HepG2 (cell line): ENCODE measurements around the gene SAP25. TPM values are rescaled to one million over a fixed set of nuclear protein-coding genes. Genes with fewer than 3 reads are reported as not detected.
A peak's percentile ranks its signal among the peaks of the same experiment; 100 is the strongest.

Source experiments
- ASH2L ChIP-seq: fragments of 300-600, 200-600 bp; sonication (generic); IDR thresholded peaks from 2 replicates; pipeline ENCODE4 v1.7.0; 2017; ENCODE audit warnings: low read depth, mild to moderate bottlenecking, moderate library complexity, mixed read lengths, low read length; ENCODE audit not compliant: insufficient read length
- DMAP1 ChIP-seq: IDR thresholded peaks from 2 replicates; pipeline ENCODE4 v1.6.1; 2016
- ERF ChIP-seq: IDR thresholded peaks from 2 replicates; pipeline ENCODE4 v1.6.1; 2018; ENCODE audit warnings: missing biosample characterization, missing genetic modification reagents
- HMGXB4 ChIP-seq, 2 experiments: sonication (generic) in 1 of 2; formaldehyde crosslinking in 1 of 2; IDR thresholded peaks; 2 replicates each; pipeline versions ENCODE4 v1.4.0 to v1.6.1; 2018 to 2020; ENCODE audit warnings: missing genetic modification reagents in 2 of 2, borderline replicate concordance in 1 of 2, low read depth in 1 of 2, mild to moderate bottlenecking in 1 of 2, missing biosample characterization in 1 of 2
- HOXA3 ChIP-seq: sonication (generic); formaldehyde crosslinking; IDR thresholded peaks from 2 replicates; pipeline ENCODE4 v1.5.0; 2020; ENCODE audit warnings: missing genetic modification reagents
- ISX ChIP-seq: sonication (generic); formaldehyde crosslinking; conservative IDR thresholded peaks from 2 replicates; pipeline ENCODE4 v1.5.0; 2020; ENCODE audit warnings: missing genetic modification reagents
- JDP2 ChIP-seq: sonication (generic); formaldehyde crosslinking; IDR thresholded peaks from 2 replicates; pipeline ENCODE4 v1.8.1; 2022; ENCODE audit warnings: missing genetic modification reagents, borderline replicate concordance
- KMT2B ChIP-seq: IDR thresholded peaks from 2 replicates; pipeline ENCODE4 v1.6.1; 2016; ENCODE audit warnings: missing genetic modification reagents, missing compliant biosample characterization
- MEIS2 ChIP-seq: sonication (generic); formaldehyde crosslinking; IDR thresholded peaks from 2 replicates; pipeline ENCODE4 v1.9.0; 2021; ENCODE audit warnings: mild to moderate bottlenecking, missing genetic modification reagents
- NCOA1 ChIP-seq: sonication (generic); formaldehyde crosslinking; IDR thresholded peaks from 2 replicates; pipeline ENCODE4 v1.9.0; 2021; ENCODE audit warnings: missing genetic modification reagents
- NR2C2 ChIP-seq: sonication (generic); formaldehyde crosslinking; IDR thresholded peaks from 2 replicates; pipeline ENCODE4 v1.4.0; 2020; ENCODE audit warnings: missing genetic modification reagents, mild to moderate bottlenecking, moderate library complexity, borderline replicate concordance
- POGZ ChIP-seq: sonication (generic); formaldehyde crosslinking; IDR thresholded peaks from 2 replicates; pipeline ENCODE4 v1.4.0; 2020; ENCODE audit warnings: mild to moderate bottlenecking, missing genetic modification reagents
- REPIN1 ChIP-seq: sonication (generic); formaldehyde crosslinking; IDR thresholded peaks from 2 replicates; pipeline ENCODE4 v1.8.0; 2022; ENCODE audit warnings: missing genetic modification reagents, low read depth, mild to moderate bottlenecking, borderline replicate concordance
- TCF7L2 ChIP-seq: IDR thresholded peaks from 2 replicates; pipeline ENCODE4 v1.6.1; 2011; ENCODE audit warnings: mild to moderate bottlenecking, low read depth, low read length, moderate library complexity
- TMF1 ChIP-seq: sonication (generic); formaldehyde crosslinking; IDR thresholded peaks from 2 replicates; pipeline ENCODE4 v1.8.1; 2022; ENCODE audit warnings: low read depth, missing genetic modification reagents
- WIZ ChIP-seq: sonication (generic); formaldehyde crosslinking; IDR thresholded peaks from 2 replicates; pipeline ENCODE4 v1.5.1; 2020; ENCODE audit warnings: mild to moderate bottlenecking, missing genetic modification reagents
- ZBTB42 ChIP-seq: sonication (generic); formaldehyde crosslinking; IDR thresholded peaks from 2 replicates; pipeline ENCODE4 v1.5.0; 2020; ENCODE audit warnings: mild to moderate bottlenecking, missing genetic modification reagents
- ZBTB8A ChIP-seq: sonication (generic); formaldehyde crosslinking; IDR thresholded peaks from 2 replicates; pipeline ENCODE4 v1.4.0; 2020; ENCODE audit warnings: mild to moderate bottlenecking, low read depth, missing genetic modification reagents, borderline replicate concordance
- ZFP62 ChIP-seq: sonication (generic); formaldehyde crosslinking; IDR thresholded peaks from 2 replicates; pipeline ENCODE4 v1.4.0; 2020; ENCODE audit warnings: missing genetic modification reagents
- ZFYVE20 ChIP-seq: sonication (generic); formaldehyde crosslinking; IDR thresholded peaks from 2 replicates; pipeline ENCODE4 v1.8.0; 2023; ENCODE audit warnings: low read depth, mild to moderate bottlenecking, moderate library complexity, missing genetic modification reagents, borderline replicate concordance
- ZKSCAN8 ChIP-seq: IDR thresholded peaks from 2 replicates; pipeline ENCODE4 v1.6.1; 2016; ENCODE audit warnings: borderline replicate concordance, missing genetic modification reagents, missing compliant biosample characterization
- ZNF276 ChIP-seq: sonication (generic); formaldehyde crosslinking; IDR thresholded peaks from 2 replicates; pipeline ENCODE4 v1.4.0; 2020; ENCODE audit warnings: mild to moderate bottlenecking, low read depth, missing genetic modification reagents
- ZNF570 ChIP-seq: sonication (generic); formaldehyde crosslinking; IDR thresholded peaks from 2 replicates; pipeline ENCODE4 v1.4.0; 2020; ENCODE audit warnings: mild to moderate bottlenecking, missing genetic modification reagents, borderline replicate concordance
- ZNF572 ChIP-seq: sonication (generic); formaldehyde crosslinking; IDR thresholded peaks from 2 replicates; pipeline ENCODE4 v1.5.1; 2020; ENCODE audit warnings: mild to moderate bottlenecking, missing genetic modification reagents
- ZNF746 ChIP-seq: sonication (generic); formaldehyde crosslinking; IDR thresholded peaks from 2 replicates; pipeline ENCODE4 v1.8.0; 2022; ENCODE audit warnings: mild to moderate bottlenecking, missing genetic modification reagents
- ZNF850 ChIP-seq: sonication (generic); formaldehyde crosslinking; conservative IDR thresholded peaks from 2 replicates; pipeline ENCODE4 v1.9.0; 2021; ENCODE audit warnings: mild to moderate bottlenecking, missing genetic modification reagents
- polyA plus RNA-seq, 8 experiments: library from polyadenylated mRNA; depleted of rRNA in 3 of 8; stranded (reverse) in 7 of 8; unstranded in 1 of 8; fragments of >200 nt; fragmentation: Illumina TruSeq in 4 of 8; extraction: Trizol in 4 of 8; gene quantifications; 2 replicates each; pipeline versions ENCODE4 v1.2.1 to v1.2.3, GENCODE V29; 2011 to 2016; ENCODE audit warnings: low read depth in 4 of 8, missing spikeins in 1 of 8, mixed read lengths in 1 of 8; ENCODE audit not compliant: insufficient read depth in 1 of 8
- total RNA-seq, 5 experiments: library from RNA; depleted of rRNA; stranded (reverse); fragments of >200 nt; fragmentation: Illumina TruSeq; extraction: Trizol; gene quantifications; 2 replicates each; pipeline ENCODE4 v1.2.3, GENCODE V29; 2016; ENCODE audit warnings: low read depth in 1 of 5

The SAP25 gene
- total and polyA plus RNA-seq, 2 of the 13 experiments (the other 11 are each of a cell fraction or from before 2014, with no cell fraction given): 0.15 to 0.20 TPM

- TF ChIP-seq ZKSCAN8 (0 out of 2 replicates have a peak, but pooled peaks have one; percentile 39), ISX (CRISPR knock-in tag) (no peak), ZFYVE20 (CRISPR knock-in tag) (peak; percentile 55; the same call in 1 of the 2 replicates), ERF (CRISPR knock-in tag) (peak; percentile 90), WIZ (CRISPR knock-in tag) (peak; percentile 54; the same call in 1 of the 2 replicates), POGZ (CRISPR knock-in tag) (peak; percentile 69; the same call in 1 of the 2 replicates), NCOA1 (CRISPR knock-in tag) (no peak), ZNF850 (no peak), NR2C2 (CRISPR knock-in tag) (peak; percentile 70), REPIN1 (CRISPR knock-in tag) (peak; percentile 84; the same call in 1 of the 2 replicates), MEIS2 (CRISPR knock-in tag) (peak; percentile 73), TCF7L2 (no peak), ZNF570 (no peak), ZNF276 (CRISPR knock-in tag) (peak; percentile 52), HMGXB4 (CRISPR knock-in tag; IDR thresholded peaks at IDR 0.05; ENCODE audit: borderline replicate concordance in 1 of 2, low read depth in 1 of 2) (peak in 1 of 2 experiments; percentile 42; a peak in 1 of 4 replicates), JDP2 (CRISPR knock-in tag) (peak; percentile 44; the same call in 1 of the 2 replicates), ZFP62 (CRISPR knock-in tag) (0 out of 2 replicates have a peak, but pooled peaks have one; percentile 69), TMF1 (CRISPR knock-in tag) (peak; percentile 92), KMT2B (no peak), ZBTB8A (no peak), ZNF572 (CRISPR knock-in tag) (0 out of 2 replicates have a peak, but pooled peaks have one; percentile 79), HOXA3 (CRISPR knock-in tag) (peak; percentile 90), ZNF746 (CRISPR knock-in tag) (peak; percentile 23; the same call in 1 of the 2 replicates), ZBTB42 (0 out of 2 replicates have a peak, but pooled peaks have one; percentile 6), DMAP1 (peak; percentile 94), ASH2L (peak; percentile 83)
Observed at GRCh38 chr7:100568176-100568895, 5.4 kb downstream of the SAP25 start (continued).
